Activated CD4-positive, alpha-beta T cell treated with anti-CD3 and anti-CD28 coated beads, Interleukin-2, amount 10 ng/mL, durations not matched to agents 7 days and 5 days (primary cell): ENCODE data around the gene BMS1. TPM values are rescaled to one million over a fixed set of nuclear protein-coding genes. Genes with fewer than 3 reads are reported as not detected.
A peak's percentile ranks its signal among the peaks of the same experiment; 100 is the strongest.

ENCODE experiments used
- CTCF ChIA-PET: fragments of 350-600 bp; sonication (Branson Sonifier 250); formaldehyde crosslinking; loops from one replicate; lab custom pipeline; 2021; ENCODE audit warnings: antibody characterized with exemption; lab: Charles Lee
- POLR2A ChIA-PET: fragments of 350-600 bp; sonication (Branson Sonifier 250); formaldehyde crosslinking; loops from one replicate; lab custom pipeline; 2021; ENCODE audit warnings: antibody characterized with exemption; lab: Charles Lee
- DNase-seq: peaks from one replicate; pipeline ENCODE4 v3.0.0-alpha.2; 2020
- H3K27ac Mint-ChIP-seq: one replicate; pipeline ENCODE4 v1.8.0; 2021; ENCODE audit warnings: mild to moderate bottlenecking, moderate library complexity, mixed read lengths
- H3K27me3 Mint-ChIP-seq: one replicate; pipeline ENCODE4 v1.8.0; 2021; ENCODE audit warnings: mixed read lengths
- H3K36me3 Mint-ChIP-seq: one replicate; pipeline ENCODE4 v1.8.0; 2021; ENCODE audit warnings: low read depth, mixed read lengths
- H3K4me1 Mint-ChIP-seq: one replicate; pipeline ENCODE4 v1.8.0; 2021; ENCODE audit warnings: mixed read lengths
- H3K4me3 Mint-ChIP-seq: one replicate; pipeline ENCODE4 v1.8.0; 2021; ENCODE audit warnings: mild to moderate bottlenecking, moderate library complexity, mixed read lengths
- H3K9me3 Mint-ChIP-seq: one replicate; pipeline ENCODE4 v1.8.0; 2021; ENCODE audit warnings: mixed read lengths
- total RNA-seq, 2 experiments: library from RNA; stranded (reverse); gene quantifications; one replicate each; pipeline ENCODE4 v1.2.3, GENCODE V29; 2021

BMS1 gene
- total RNA-seq, 2 experiments from 2014 or later = 15.9 to 16.2 TPM

DNA sequence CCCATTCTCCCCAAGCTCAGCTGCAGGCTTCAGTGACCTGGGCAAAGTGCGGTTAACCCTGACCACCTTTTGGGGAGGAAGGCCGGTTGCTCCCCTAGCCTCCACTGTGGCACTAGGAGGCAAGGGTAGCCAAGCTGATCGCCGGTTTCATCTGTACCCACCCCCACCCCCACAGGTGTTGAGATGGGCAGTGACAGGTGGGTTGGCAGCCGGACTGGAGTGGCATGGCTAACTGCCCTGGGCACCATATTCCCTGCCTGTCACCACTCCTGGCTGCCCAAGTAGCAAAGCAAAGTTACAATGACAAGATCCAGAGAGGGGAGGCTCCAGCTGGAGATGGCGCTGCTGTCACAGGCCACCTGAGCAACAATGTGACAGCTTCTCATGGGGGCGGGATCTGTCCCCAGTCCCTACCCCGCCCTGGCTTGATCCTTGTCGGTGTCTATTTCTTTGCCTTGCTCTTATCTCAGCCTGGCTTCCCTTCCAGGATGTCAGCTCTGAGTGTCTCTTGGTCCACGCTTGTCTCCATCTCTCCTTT is 27.0 kb upstream of the BMS1 start:
- ChIA-PET CTCF (no interaction called here), POLR2A (no interaction called here)
- H3K4me1 Mint-ChIP-seq = peaks cover 12% of the 10 kb centered on the region
- peak overlapping the region; percentile 57 for H3K4me3 Mint-ChIP-seq
- H3K27ac Mint-ChIP-seq = no peak overlapping the region
- no peak for DNase-seq
- H3K9me3 Mint-ChIP-seq = no peaks in the 10 kb centered on the region
- H3K36me3 Mint-ChIP-seq = no peaks in the 10 kb centered on the region
- H3K27me3 Mint-ChIP-seq = peaks cover 58% of the 10 kb centered on the region

DNA sequence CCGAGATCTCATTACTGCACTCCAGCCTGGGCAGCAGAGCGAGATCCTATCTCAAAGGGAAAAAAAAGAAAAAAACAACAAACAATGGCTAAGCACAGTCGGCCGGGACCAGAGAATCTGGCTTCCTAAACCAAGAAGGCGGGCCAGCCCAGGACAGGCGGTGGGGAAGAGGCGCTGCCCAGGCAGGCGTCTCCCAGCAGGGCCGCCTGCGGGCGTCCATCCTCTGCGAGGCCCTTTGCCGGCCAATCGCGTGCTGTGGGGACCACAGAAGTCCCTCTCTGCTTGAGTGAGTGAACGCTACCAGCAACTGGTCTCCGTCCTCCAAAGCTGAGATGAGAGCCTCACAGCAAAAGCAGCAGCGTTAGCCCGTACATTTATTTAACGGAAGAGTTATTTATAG is 14.7 kb upstream of the BMS1 start:
- no peak overlapping the region for H3K27ac Mint-ChIP-seq
- H3K27me3 Mint-ChIP-seq = peaks cover 20% of the 10 kb centered on the region
- DNase-seq = no peak
- no peaks in the 10 kb centered on the region for H3K4me1 Mint-ChIP-seq
- no peaks in the 10 kb centered on the region for H3K9me3 Mint-ChIP-seq
- ChIA-PET POLR2A (no interaction called here), CTCF (no interaction called here)
- H3K4me3 Mint-ChIP-seq = no peak overlapping the region
- no peaks in the 10 kb centered on the region for H3K36me3 Mint-ChIP-seq

DNA sequence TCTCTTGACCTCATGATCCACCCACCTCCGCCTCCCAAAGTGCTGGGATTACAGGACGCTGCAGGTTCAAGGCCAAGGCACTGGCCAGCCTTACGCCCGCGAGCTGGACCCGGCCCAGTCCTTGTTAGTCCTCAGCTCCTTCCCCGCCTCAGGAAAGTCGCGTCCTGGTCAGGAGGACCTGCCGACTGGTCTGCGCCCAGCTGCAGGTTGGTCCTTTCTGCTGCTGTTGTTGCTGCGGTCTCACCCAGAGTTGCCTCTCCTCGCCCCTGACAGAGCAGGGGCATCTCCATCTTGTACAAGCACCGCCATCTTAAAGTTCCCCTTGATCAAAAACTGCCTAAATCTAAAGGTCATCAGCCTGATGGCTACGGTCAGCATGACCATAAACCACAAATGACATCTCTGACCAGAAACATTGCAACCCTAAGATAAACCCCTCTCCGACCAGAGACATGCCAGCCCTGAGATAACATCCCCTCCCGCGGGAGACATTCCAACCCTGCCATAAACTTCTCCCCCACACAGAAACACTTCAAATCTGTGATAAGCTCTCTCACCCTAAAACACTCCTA is 13.9 kb upstream of the BMS1 start:
- no peaks in the 10 kb centered on the region for H3K36me3 Mint-ChIP-seq
- no peak overlapping the region for H3K4me3 Mint-ChIP-seq
- no peak overlapping the region for H3K27ac Mint-ChIP-seq
- peaks cover 14% of the 10 kb centered on the region for H3K27me3 Mint-ChIP-seq
- ChIA-PET POLR2A (no interaction called here), CTCF (no interaction called here)
- no peaks in the 10 kb centered on the region for H3K9me3 Mint-ChIP-seq
- DNase-seq = no peak
- no peaks in the 10 kb centered on the region for H3K4me1 Mint-ChIP-seq

DNA sequence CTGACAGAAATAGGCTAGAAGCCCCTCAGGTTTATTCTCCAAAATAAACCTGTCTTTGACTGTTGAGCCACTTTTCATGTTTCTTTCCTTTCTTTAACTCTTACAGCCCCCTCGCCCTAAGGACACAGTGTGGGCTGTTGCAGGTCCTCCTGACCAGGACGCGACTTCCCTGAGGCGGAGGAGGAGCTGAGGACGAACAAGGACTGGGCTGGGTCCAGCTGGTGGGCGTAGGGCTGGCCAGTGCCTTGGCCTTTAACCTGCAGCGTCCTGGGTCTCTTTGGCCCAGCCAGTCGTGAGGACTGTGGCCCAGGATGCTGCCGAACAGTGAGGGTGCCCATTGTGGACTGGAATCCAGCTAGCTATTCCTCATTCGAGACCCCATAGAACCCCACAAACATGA is 13.4 kb upstream of the BMS1 start:
- Mint-ChIP-seq H3K27me3 (peaks cover 10% of the 10 kb centered on the region), H3K9me3 (no peaks in the 10 kb centered on the region), H3K4me3 (no peak overlapping the region), H3K27ac (no peak overlapping the region), H3K36me3 (no peaks in the 10 kb centered on the region), H3K4me1 (no peaks in the 10 kb centered on the region)
- ChIA-PET POLR2A (no interaction called here), CTCF (no interaction called here)
- no peak for DNase-seq

DNA sequence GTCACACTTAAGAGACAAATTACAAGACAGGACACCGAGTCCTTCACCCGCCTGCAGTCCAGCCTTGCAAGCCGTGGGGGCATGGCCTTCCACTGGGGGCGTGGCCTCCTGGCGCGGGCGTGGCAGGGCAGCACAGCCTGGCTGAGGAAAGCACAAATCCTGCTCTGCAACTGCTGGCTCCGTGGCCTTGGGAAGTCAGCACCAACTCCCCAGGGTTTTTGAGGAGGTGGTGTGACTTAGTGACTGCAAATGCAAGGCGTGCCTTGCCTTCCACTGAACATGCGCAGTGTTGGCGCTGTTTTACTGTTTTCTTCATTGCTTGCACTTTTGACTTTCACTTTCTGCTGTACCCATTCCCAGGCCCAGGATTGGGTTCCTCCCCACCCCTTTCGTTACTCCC is 12.9 kb upstream of the BMS1 start:
- H3K4me1 Mint-ChIP-seq = no peaks in the 10 kb centered on the region
- no peaks in the 10 kb centered on the region for H3K9me3 Mint-ChIP-seq
- DNase-seq = no peak
- no peaks in the 10 kb centered on the region for H3K36me3 Mint-ChIP-seq
- no peak overlapping the region for H3K4me3 Mint-ChIP-seq
- CTCF ChIA-PET = no interaction called here
- H3K27ac Mint-ChIP-seq = no peak overlapping the region
- POLR2A ChIA-PET = no interaction called here
- H3K27me3 Mint-ChIP-seq = peaks cover 8% of the 10 kb centered on the region

DNA sequence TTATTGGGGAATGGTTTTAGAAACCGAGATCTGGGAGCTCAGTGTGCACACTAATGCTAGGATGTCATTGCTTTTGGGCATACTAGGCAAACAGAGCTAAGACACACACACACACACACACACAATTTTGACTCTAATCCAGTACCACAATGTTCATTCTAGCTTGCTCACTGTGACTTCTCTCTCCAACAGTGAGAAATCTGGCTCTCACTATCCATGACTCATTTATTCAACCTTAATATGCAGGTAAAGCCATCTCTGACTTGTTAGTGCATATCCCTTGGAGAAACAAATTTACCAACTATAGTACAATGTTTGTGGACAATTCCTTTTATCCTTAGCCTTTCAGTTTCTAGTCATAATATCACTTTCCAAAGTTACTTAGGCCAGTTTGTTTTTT is 5.9 kb upstream of the BMS1 start:
- CTCF ChIA-PET = interaction anchor here (2.3 kb wide), 1 partner anchor 23 kb away, joined by 7 read pairs; no protein-coding TSS in a partner anchor
- peaks cover 15% of the 10 kb centered on the region for H3K27me3 Mint-ChIP-seq
- DNase-seq = no peak
- no peak overlapping the region for H3K27ac Mint-ChIP-seq
- peaks cover 3% of the 10 kb centered on the region for H3K9me3 Mint-ChIP-seq
- H3K4me1 Mint-ChIP-seq = peaks cover 7% of the 10 kb centered on the region
- POLR2A ChIA-PET = no interaction called here
- no peaks in the 10 kb centered on the region for H3K36me3 Mint-ChIP-seq
- H3K4me3 Mint-ChIP-seq = no peak overlapping the region

DNA sequence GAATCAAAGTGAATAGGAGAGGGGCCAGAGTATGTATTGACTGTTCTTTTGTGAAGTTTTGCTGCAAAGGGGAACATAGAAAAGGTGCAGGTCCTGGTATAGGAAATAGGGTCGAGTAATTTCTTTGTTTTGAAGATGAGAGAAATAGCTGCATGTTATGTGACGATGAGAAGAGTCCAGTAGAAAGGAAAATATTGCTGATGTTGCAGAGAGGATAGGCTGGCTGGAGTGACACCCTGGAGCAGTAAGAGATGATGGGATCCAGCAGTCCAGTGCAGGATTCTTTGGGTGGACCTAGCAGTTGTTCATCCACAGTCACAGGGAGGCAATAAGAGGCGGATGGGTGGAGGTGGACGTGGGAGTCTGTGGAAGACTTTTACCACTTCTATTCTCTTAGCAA is 2.1 kb upstream of the BMS1 start:
- no peak overlapping the region for H3K27ac Mint-ChIP-seq
- ChIA-PET CTCF (no interaction called here), POLR2A (no interaction called here)
- H3K4me3 Mint-ChIP-seq = peak overlapping the region; percentile 4
- H3K4me1 Mint-ChIP-seq = peaks cover 16% of the 10 kb centered on the region
- H3K27me3 Mint-ChIP-seq = peaks cover 15% of the 10 kb centered on the region
- DNase-seq = no peak
- H3K36me3 Mint-ChIP-seq = peaks cover 5% of the 10 kb centered on the region
- peaks cover 3% of the 10 kb centered on the region for H3K9me3 Mint-ChIP-seq

DNA sequence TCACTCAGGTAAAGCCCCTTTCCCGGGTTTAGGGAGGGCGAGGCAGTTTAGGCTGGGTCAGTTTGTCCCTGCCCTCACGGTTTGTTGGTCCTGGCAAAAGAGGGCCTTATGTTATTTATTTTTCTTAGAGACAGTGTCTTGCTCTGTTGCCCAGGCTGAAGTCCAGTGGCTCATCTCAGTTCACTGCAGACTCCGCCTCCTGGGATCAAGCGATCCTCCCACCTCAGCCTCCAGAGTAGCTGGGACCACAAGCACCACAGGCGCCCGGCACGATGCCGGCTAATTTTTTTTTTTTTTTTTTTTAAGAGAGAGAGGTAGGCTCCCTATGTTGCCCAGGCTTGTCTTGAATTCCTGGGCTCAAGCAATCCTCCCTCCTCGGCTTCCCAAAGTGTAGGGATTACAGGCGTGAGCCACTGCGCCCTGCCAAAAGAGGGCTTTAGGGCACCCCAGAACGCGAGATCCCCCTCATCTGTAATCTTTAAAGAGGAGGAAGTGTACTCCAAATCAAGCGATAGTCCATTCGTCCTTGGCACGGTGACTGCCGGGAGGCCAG is 626 bp upstream of the BMS1 start:
- peak overlapping the region; percentile 91 for H3K4me3 Mint-ChIP-seq
- ChIA-PET POLR2A (interaction anchor here (0.5 kb wide), 1 partner anchor 201 kb away, joined by 3 read pairs; no protein-coding TSS in a partner anchor), CTCF (interaction anchor here (1.3 to 1.4 kb wide), 3 partner anchors 9 to 385 kb away, joined by 3 to 4 read pairs (median 3); no protein-coding TSS in a partner anchor)
- H3K36me3 Mint-ChIP-seq = peaks cover 15% of the 10 kb centered on the region
- H3K27me3 Mint-ChIP-seq = peaks cover 8% of the 10 kb centered on the region
- DNase-seq = no peak
- peaks cover 3% of the 10 kb centered on the region for H3K9me3 Mint-ChIP-seq
- H3K27ac Mint-ChIP-seq = peak overlapping the region; percentile 94
- peaks cover 19% of the 10 kb centered on the region for H3K4me1 Mint-ChIP-seq

DNA sequence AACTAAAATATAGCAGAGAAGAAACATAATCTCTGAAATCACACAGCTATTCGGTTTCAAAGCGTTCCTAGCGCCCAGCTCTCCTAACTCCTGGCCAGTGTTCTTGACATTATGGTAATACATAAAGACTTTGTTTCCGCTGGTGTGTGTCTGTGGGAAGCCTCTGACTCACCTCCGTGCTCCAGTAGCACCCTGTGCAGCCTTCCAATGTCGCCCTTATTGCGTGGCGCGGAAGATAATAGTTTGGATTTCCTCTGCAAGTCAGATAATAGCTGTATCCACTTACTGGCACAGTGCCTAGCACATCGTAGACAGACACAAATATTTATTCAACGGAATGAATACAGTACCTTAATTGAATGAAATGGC is 570 bp downstream of the BMS1 start:
- peak; percentile 18 for DNase-seq
- Mint-ChIP-seq H3K27me3 (peaks cover 2% of the 10 kb centered on the region), H3K36me3 (peaks cover 15% of the 10 kb centered on the region), H3K27ac (peak overlapping the region; percentile 94), H3K9me3 (peaks cover 3% of the 10 kb centered on the region), H3K4me3 (peak overlapping the region; percentile 91), H3K4me1 (peaks cover 19% of the 10 kb centered on the region)
- ChIA-PET POLR2A (no interaction called here), CTCF (interaction anchor here (0.6 to 1.3 kb wide), 2 partner anchors 257 to 384 kb away, joined by 3 read pairs; no protein-coding TSS in a partner anchor)

DNA sequence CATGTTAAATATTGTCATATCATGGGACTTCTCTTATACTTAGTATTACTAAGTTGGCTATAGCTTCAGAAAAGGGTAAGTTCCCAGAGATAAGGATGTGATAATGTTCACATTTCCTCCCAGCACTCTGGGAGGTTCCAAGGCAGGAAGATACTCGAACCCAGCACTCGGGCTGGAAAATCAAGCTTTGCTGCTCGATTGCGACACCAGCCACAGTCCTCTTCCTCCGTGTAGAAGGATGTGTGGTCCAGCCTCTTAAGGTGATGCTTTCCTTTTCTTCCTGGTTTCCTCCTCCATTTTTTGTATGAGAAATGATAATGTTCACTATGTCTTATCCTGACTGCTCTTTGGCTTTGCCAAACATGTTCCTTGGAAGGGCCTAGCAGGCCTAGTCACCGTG is 3.2 kb downstream of the BMS1 start:
- H3K9me3 Mint-ChIP-seq = peaks cover 3% of the 10 kb centered on the region
- no peak overlapping the region for H3K4me3 Mint-ChIP-seq
- peaks cover 16% of the 10 kb centered on the region for H3K4me1 Mint-ChIP-seq
- H3K27ac Mint-ChIP-seq = no peak overlapping the region
- CTCF ChIA-PET = no interaction called here
- POLR2A ChIA-PET = no interaction called here
- no peak for DNase-seq
- H3K36me3 Mint-ChIP-seq = peaks cover 27% of the 10 kb centered on the region
- H3K27me3 Mint-ChIP-seq = no peaks in the 10 kb centered on the region

DNA sequence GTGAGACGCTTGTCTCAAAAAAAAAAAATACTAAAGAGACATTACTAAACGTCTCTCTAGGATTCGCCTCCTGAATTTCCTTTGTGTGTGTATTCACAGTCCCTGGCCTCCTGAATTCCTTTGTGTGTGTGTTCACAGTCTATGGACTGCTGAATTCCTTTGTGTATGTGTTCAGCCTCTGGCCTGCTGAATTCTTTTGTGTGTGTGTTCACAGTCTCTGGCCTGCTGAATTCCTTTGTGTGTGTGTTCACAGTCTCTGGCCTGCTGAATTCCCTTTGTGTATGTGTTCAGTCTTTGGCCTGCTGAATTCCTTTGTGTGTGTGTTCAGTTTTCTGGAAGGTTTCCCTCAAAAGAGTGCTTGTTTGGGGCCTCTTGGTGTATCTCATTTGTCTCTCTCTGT is 8.2 kb downstream of the BMS1 start:
- Mint-ChIP-seq H3K27me3 (no peaks in the 10 kb centered on the region), H3K27ac (no peak overlapping the region), H3K4me3 (no peak overlapping the region), H3K4me1 (peaks cover 3% of the 10 kb centered on the region), H3K9me3 (no peaks in the 10 kb centered on the region), H3K36me3 (peaks cover 60% of the 10 kb centered on the region)
- POLR2A ChIA-PET = no interaction called here
- DNase-seq = no peak
- CTCF ChIA-PET = interaction anchor here (1.1 kb wide), 1 partner anchor 18 kb away, joined by 3 read pairs; no protein-coding TSS in a partner anchor

DNA sequence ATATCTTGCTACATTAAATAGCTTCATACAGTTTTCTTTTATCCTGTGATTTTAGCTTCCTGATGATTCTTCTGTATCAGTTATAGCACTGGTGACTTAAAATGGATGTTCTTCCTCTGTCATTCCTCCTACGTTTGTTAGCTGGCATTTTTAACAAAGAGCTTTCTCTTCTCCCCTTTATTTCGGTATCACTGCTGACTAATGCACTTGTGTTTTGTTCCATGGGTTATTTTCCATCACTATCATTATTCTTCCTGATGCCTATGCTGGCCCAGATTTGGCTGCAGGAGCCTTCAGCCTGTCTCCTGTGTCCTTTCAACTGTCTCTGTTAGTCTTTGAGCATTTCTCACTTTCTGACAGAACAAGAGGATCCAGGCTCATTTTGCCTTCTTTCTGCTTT is 13.1 kb downstream of the BMS1 start:
- no peak overlapping the region for H3K27ac Mint-ChIP-seq
- POLR2A ChIA-PET = no interaction called here
- no peak for DNase-seq
- no peaks in the 10 kb centered on the region for H3K9me3 Mint-ChIP-seq
- H3K4me1 Mint-ChIP-seq = peaks cover 4% of the 10 kb centered on the region
- H3K27me3 Mint-ChIP-seq = no peaks in the 10 kb centered on the region
- no peak overlapping the region for H3K4me3 Mint-ChIP-seq
- peaks cover 82% of the 10 kb centered on the region for H3K36me3 Mint-ChIP-seq
- CTCF ChIA-PET = no interaction called here

DNA sequence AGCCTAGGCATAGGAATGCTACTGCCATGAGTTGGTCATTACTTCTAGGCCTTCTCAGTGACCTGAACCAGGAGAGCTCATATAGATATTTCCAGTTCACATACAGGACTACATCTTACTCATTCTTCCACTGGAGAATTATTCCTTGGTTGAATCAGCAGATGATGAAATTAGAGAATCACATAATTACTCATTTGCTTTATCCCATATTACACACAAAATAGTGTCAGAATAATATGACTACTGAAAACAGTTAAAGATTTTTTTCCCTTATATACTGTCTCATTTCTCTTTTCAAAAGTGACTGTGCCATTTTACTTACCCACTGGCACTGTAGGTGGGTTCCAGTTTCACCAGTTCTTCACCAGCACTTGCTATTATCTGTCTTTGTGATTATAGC is 18.5 kb downstream of the BMS1 start:
- Mint-ChIP-seq H3K36me3 (peaks cover 77% of the 10 kb centered on the region), H3K9me3 (no peaks in the 10 kb centered on the region), H3K27ac (no peak overlapping the region), H3K27me3 (no peaks in the 10 kb centered on the region), H3K4me1 (peaks cover 4% of the 10 kb centered on the region), H3K4me3 (no peak overlapping the region)
- no peak for DNase-seq
- CTCF ChIA-PET = interaction anchor here (0.6 kb wide), 1 partner anchor 553 kb away, joined by 3 read pairs; no protein-coding TSS in a partner anchor
- POLR2A ChIA-PET = no interaction called here
